Esophagus (tissue), 2 donors: Measurements from ENCODE around the gene SRP68. TPM values are rescaled to one million over a fixed set of nuclear protein-coding genes. Genes with fewer than 3 reads are reported as not detected.

Source experiments
- polyA plus RNA-seq, 2 donors: library from polyadenylated mRNA; stranded (reverse); fragments of 200-250 nt; gene quantifications; one replicate each; pipeline ENCODE4 v1.2.3, GENCODE V29; 2013
- donor health status: healthy with polysubstance abuse.
- donor health status: Bipolar disorder and iron deficiency.

SRP68 gene
- polyA plus RNA-seq, 2 donors = 34.3 to 57.9 TPM

Other genes with a start within 250 kb of the SRP68 start
- gene UNC13D, start 228.1 kb downstream of the SRP68 start, polyA plus RNA-seq = 10 to 100 TPM; 21.0 to 22.4 TPM
- gene WBP2, start 217.2 kb downstream of the SRP68 start, polyA plus RNA-seq = 10 to 100 TPM; 65.1 to 65.9 TPM
- gene TRIM47, start 193.9 kb downstream of the SRP68 start, polyA plus RNA-seq = 10 to 100 TPM; 20.4 to 21.7 TPM
- 10 to 100 TPM in 1 of 2 donors, 1 to 10 TPM in 1; 9.8 to 19.8 TPM for gene TRIM65, start 175.6 kb downstream of the SRP68 start, polyA plus RNA-seq
- gene MRPL38, start 167.6 kb downstream of the SRP68 start, polyA plus RNA-seq = 10 to 100 TPM; 51.7 to 65.8 TPM
- 10 to 100 TPM in 1 of 2 donors, 1 to 10 TPM in 1; 8.7 to 33.7 TPM for gene FBF1, start 131.5 kb downstream of the SRP68 start, polyA plus RNA-seq
- gene ACOX1, start 93.4 kb downstream of the SRP68 start, polyA plus RNA-seq = 10 to 100 TPM; 22.7 to 37.4 TPM
- gene TEN1, start 93.3 kb downstream of the SRP68 start, polyA plus RNA-seq = 10 to 100 TPM; 42.7 to 43.7 TPM
- gene CDK3, start 71.7 kb downstream of the SRP68 start, polyA plus RNA-seq = 10 to 100 TPM in 1 of 2 donors, 1 to 10 TPM in 1; 6.5 to 16.2 TPM
- gene EVPL, start 45.2 kb downstream of the SRP68 start, polyA plus RNA-seq = 100 to 1,000 TPM; 229 to 425 TPM
- gene GALR2, start 2.3 kb upstream of the SRP68 start, polyA plus RNA-seq = under 1 TPM; 0.53 to 1.00 TPM
- 1 to 10 TPM; 1.2 to 2.3 TPM for gene ZACN, start 6.7 kb upstream of the SRP68 start, polyA plus RNA-seq
- 10 to 100 TPM; 57.0 to 77.2 TPM for gene EXOC7, start 31.3 kb upstream of the SRP68 start, polyA plus RNA-seq
- gene FOXJ1, start 68.7 kb upstream of the SRP68 start, polyA plus RNA-seq = under 1 TPM; 0.33 to 0.56 TPM
- under 1 TPM; 0.20 to 0.44 TPM for gene RNF157, start 168.0 kb upstream of the SRP68 start, polyA plus RNA-seq
- 10 to 100 TPM; 35.4 to 49.7 TPM for gene UBALD2, start 192.8 kb upstream of the SRP68 start, polyA plus RNA-seq
- gene QRICH2, start 235.8 kb upstream of the SRP68 start, polyA plus RNA-seq = 1 to 10 TPM; 2.1 to 5.6 TPM